Fibroblast of villous mesenchyme (primary cell): Measurements from ENCODE around the gene SLC12A6. TPM values are rescaled to one million over a fixed set of nuclear protein-coding genes. Genes with fewer than 3 reads are reported as not detected.
A peak's percentile ranks its signal among the peaks of the same experiment; 100 is the strongest.

Source experiments
- DNase-seq: peaks from one replicate; pipeline ENCODE4 v3.0.0-alpha.2; 2010; ENCODE audit warnings: low read depth
- H3K4me3 ChIP-seq: 2 replicates; pipeline ENCODE4 v1.5.1; 2011; ENCODE audit warnings: low read depth, mild to moderate bottlenecking, low read length
- CTCF ChIP-seq: IDR thresholded peaks from 2 replicates; pipeline ENCODE4 v1.5.1; 2012; ENCODE audit warnings: low read depth, mild to moderate bottlenecking, low read length; ENCODE audit not compliant: insufficient read depth
- total RNA-seq: library from RNA; depleted of rRNA; stranded (reverse); fragments of >200 nt; gene quantifications from 2 replicates; pipeline ENCODE4 v1.2.3, GENCODE V29; 2012

The SLC12A6 gene
- total RNA-seq, 1 donor, result 12.5 TPM

GRCh38 chr15:34362047-34362773 lies 24.6 kb upstream of the SLC12A6 start:
- H3K4me3 ChIP-seq, result no peak overlapping the region
- no peak for DNase-seq
- TF ChIP-seq CTCF, result no peak

- DNase-seq, result no peak
- no peak for TF ChIP-seq CTCF
- no peak overlapping the region for H3K4me3 ChIP-seq
Measured at GRCh38 chr15:34361278-34361677, 23.7 kb upstream of the SLC12A6 start.

- no peak for DNase-seq
- no peak for TF ChIP-seq CTCF
- no peak overlapping the region for H3K4me3 ChIP-seq
Measured at GRCh38 chr15:34360298-34360697, 22.7 kb upstream of the SLC12A6 start.

- DNase-seq, result no peak
- no peak for TF ChIP-seq CTCF
- no peak overlapping the region for H3K4me3 ChIP-seq
Measured at GRCh38 chr15:34359416-34359815, 21.8 kb upstream of the SLC12A6 start.

- TF ChIP-seq CTCF, result no peak
- no peak overlapping the region for H3K4me3 ChIP-seq
- DNase-seq, result no peak
Measured at GRCh38 chr15:34358948-34359347, 21.4 kb upstream of the SLC12A6 start.

GRCh38 chr15:34358367-34358766 lies 20.8 kb upstream of the SLC12A6 start:
- no peak for DNase-seq
- H3K4me3 ChIP-seq, result no peak overlapping the region

More at GRCh38 chr15:34358367-34358766, 20.8 kb upstream of the SLC12A6 start:
- peak; percentile 27 for TF ChIP-seq CTCF
